Central memory CD4-positive, alpha-beta T cell (primary cell): Measurements from ENCODE around the gene TMEM9.

ENCODE experiments used
- DNase-seq: peaks from one replicate; pipeline ENCODE4 v3.0.0; 2022

Gene TMEM9

GRCh38 chr1:201144701-201145100 lies 9.6 kb downstream of the TMEM9 start:
- DNase-seq: no peak

- DNase-seq: no peak
Observed at GRCh38 chr1:201143726-201144635, 10.3 kb downstream of the TMEM9 start.

- no peak for DNase-seq
Observed at GRCh38 chr1:201142849-201143725, 11.2 kb downstream of the TMEM9 start.

GRCh38 chr1:201142011-201142848 lies 12.0 kb downstream of the TMEM9 start:
- DNase-seq: no peak

- no peak for DNase-seq
Observed at GRCh38 chr1:201141418-201141817, 12.9 kb downstream of the TMEM9 start.

- no peak for DNase-seq
Observed at GRCh38 chr1:201140941-201141260, 13.4 kb downstream of the TMEM9 start.

- no peak for DNase-seq
Observed at GRCh38 chr1:201140235-201140940, 13.9 kb downstream of the TMEM9 start.

- no peak for DNase-seq
Observed at GRCh38 chr1:201139756-201140155, 14.5 kb downstream of the TMEM9 start.

GRCh38 chr1:201139306-201139705 lies 15.0 kb downstream of the TMEM9 start:
- no peak for DNase-seq

- no peak for DNase-seq
Observed at GRCh38 chr1:201138311-201138840, 15.9 kb downstream of the TMEM9 start.

GRCh38 chr1:201137579-201138310 lies 16.5 kb downstream of the TMEM9 start:
- DNase-seq: no peak

- DNase-seq: no peak
Observed at GRCh38 chr1:201137024-201137392, 17.3 kb downstream of the TMEM9 start.

GRCh38 chr1:201136355-201137023 lies 17.8 kb downstream of the TMEM9 start:
- DNase-seq: no peak

- no peak for DNase-seq
Observed at GRCh38 chr1:201134405-201134804, 19.9 kb downstream of the TMEM9 start.

GRCh38 chr1:201131398-201131797 lies 22.9 kb downstream of the TMEM9 start:
- DNase-seq: no peak

GRCh38 chr1:201128962-201129361 lies 25.3 kb downstream of the TMEM9 start:
- no peak for DNase-seq

- no peak for DNase-seq
Observed at GRCh38 chr1:201128476-201128875, 25.8 kb downstream of the TMEM9 start.

GRCh38 chr1:201127755-201128455 lies 26.4 kb downstream of the TMEM9 start:
- DNase-seq: no peak

GRCh38 chr1:201126832-201127754 lies 27.2 kb downstream of the TMEM9 start, which contains the start of gene ASCL5:
Gene ASCL5, minus strand, starts transcription at chr1:201127184. Its CDS starts 11,812 bp downstream, at chr1:201115372.
- DNase-seq: no peak
